IPS-11a (cell line): ENCODE results near the gene GC.
"Not testable (repeated sequence)": the region's sequence is repeated elsewhere in the genome, so short reads cannot be mapped to it uniquely, and the experiment has no call there.

ENCODE experiments used
- H3K4me3 ChIP-seq: one replicate; pipeline ENCODE4 v1.5.1; 2013; ENCODE audit warnings: low read depth, low read length, control low read depth

GC gene

GRCh38 chr4:71783972-71784371 is at the start of gene GC:
Gene GC, minus strand, starts transcription at chr4:71784079. Its CDS starts 61 bp downstream, at chr4:71784018.
- no peak within 1 kb of the TSS for H3K4me3 ChIP-seq

- H3K4me3 ChIP-seq: no peak overlapping the region
Measured at GRCh38 chr4:71833232-71833900, 49.5 kb upstream of the GC start.

GRCh38 chr4:71832049-71832448 is 48.2 kb upstream of the GC start:
- no peak overlapping the region for H3K4me3 ChIP-seq

GRCh38 chr4:71830497-71831190 is 46.8 kb upstream of the GC start:
- H3K4me3 ChIP-seq: no peak overlapping the region

- H3K4me3 ChIP-seq: no peak overlapping the region
Measured at GRCh38 chr4:71828470-71828869, 44.6 kb upstream of the GC start.

- no peak overlapping the region for H3K4me3 ChIP-seq
Measured at GRCh38 chr4:71827826-71828225, 43.9 kb upstream of the GC start.

- no peak overlapping the region for H3K4me3 ChIP-seq
Measured at GRCh38 chr4:71816676-71817303, 32.9 kb upstream of the GC start.

GRCh38 chr4:71814433-71814832 is 30.6 kb upstream of the GC start:
- H3K4me3 ChIP-seq: no peak overlapping the region

- H3K4me3 ChIP-seq: not testable (repeated sequence)
Measured at GRCh38 chr4:71809805-71810204, 25.9 kb upstream of the GC start.

- no peak overlapping the region for H3K4me3 ChIP-seq
Measured at GRCh38 chr4:71807469-71807868, 23.6 kb upstream of the GC start.

GRCh38 chr4:71805230-71805629 is 21.4 kb upstream of the GC start:
- not testable (repeated sequence) for H3K4me3 ChIP-seq

- not testable (repeated sequence) for H3K4me3 ChIP-seq
Measured at GRCh38 chr4:71804017-71804697, 20.3 kb upstream of the GC start.

- no peak overlapping the region for H3K4me3 ChIP-seq
Measured at GRCh38 chr4:71785959-71786358, 2.1 kb upstream of the GC start.

- no peak overlapping the region for H3K4me3 ChIP-seq
Measured at GRCh38 chr4:71784569-71785197, 804 bp upstream of the GC start.

- no peak overlapping the region for H3K4me3 ChIP-seq
Measured at GRCh38 chr4:71777891-71778290, 6.0 kb downstream of the GC start.

GRCh38 chr4:71775449-71775848 is 8.4 kb downstream of the GC start:
- H3K4me3 ChIP-seq: no peak overlapping the region

GRCh38 chr4:71774136-71774535 is 9.7 kb downstream of the GC start:
- H3K4me3 ChIP-seq: no peak overlapping the region

GRCh38 chr4:71773004-71773403 is 10.9 kb downstream of the GC start:
- H3K4me3 ChIP-seq: no peak overlapping the region

GRCh38 chr4:71772592-71772991 is 11.3 kb downstream of the GC start:
- H3K4me3 ChIP-seq: no peak overlapping the region

- H3K4me3 ChIP-seq: no peak overlapping the region
Measured at GRCh38 chr4:71771613-71772012, 12.3 kb downstream of the GC start.

GRCh38 chr4:71769434-71769833 is 14.4 kb downstream of the GC start:
- H3K4me3 ChIP-seq: no peak overlapping the region
